Thyroid gland (tissue), 4 donors: Measurements from ENCODE around the gene CLASP1. TPM values are rescaled to one million over a fixed set of nuclear protein-coding genes. Genes with fewer than 3 reads are reported as not detected.

Source experiments
- DNase-seq, 2 donors: peaks; one replicate each; pipeline ENCODE4 v3.0.0-alpha.2; 2019
- H3K27ac ChIP-seq, 3 donors: fragments of 200-600 bp; sonication (generic); 1 replicate in 2 of 3; 2 replicates in 1 of 3; pipeline ENCODE4 v1.5.1; 2016 to 2019; ENCODE audit warnings: mild to moderate bottlenecking in 1 of 3, moderate library complexity in 1 of 3
- H3K27me3 ChIP-seq: fragments of 200-600 bp; sonication (generic); one replicate; pipeline ENCODE4 v1.5.1; 2019
- H3K36me3 ChIP-seq, 2 donors: fragments of 200-600 bp; sonication (generic); one replicate each; pipeline ENCODE4 v1.5.1; 2016 to 2019
- H3K4me1 ChIP-seq, 2 donors: fragments of 200-600 bp; sonication (generic); one replicate each; pipeline ENCODE4 v1.5.1; 2017 to 2019
- H3K4me3 ChIP-seq, 3 donors: fragments of 200-600 bp; sonication (generic); replicated peaks in 1 of 3; 1 replicate in 2 of 3; 2 replicates in 1 of 3; pipeline ENCODE4 v1.5.1; 2016; ENCODE audit warnings: mild to moderate bottlenecking in 1 of 3
- H3K9me3 ChIP-seq: fragments of 200-600 bp; sonication (generic); one replicate; pipeline ENCODE4 v1.5.1; 2017
- CTCF ChIP-seq, 6 experiments: fragments of 200-600 bp in 3 of 6; fragments of 450-650 bp in 3 of 6; sonication (generic) in 3 of 6; IDR thresholded peaks; one replicate each; pipeline ENCODE4 v1.5.1; 2016 to 2019; ENCODE audit warnings: antibody characterized with exemption in 6 of 6, mild to moderate bottlenecking in 2 of 6, inconsistent platforms in 1 of 6, moderate library complexity in 1 of 6
- POLR2A ChIP-seq, 2 donors: fragments of 450-650 bp; IDR thresholded peaks; one replicate each; pipeline ENCODE4 v1.6.1; 2017; ENCODE audit warnings: antibody characterized with exemption in 2 of 2, mild to moderate bottlenecking in 2 of 2, moderate library complexity in 1 of 2
- WGBS, 2 donors: methylation state at CpG; one replicate each; pipeline ENCODE4 v1.1.5; 2017; 5-methylcytosine and 5-hydroxymethylcytosine counted together
- intact Hi-C: fragments of 100-400 bp; cut with DNase I; formaldehyde crosslinking; loops from one replicate; pipeline ENCODE4 v1.15.1; 2023
- total RNA-seq, 4 donors: library from RNA; depleted of rRNA; stranded (reverse); fragments of >200 nt; gene quantifications; one replicate each; pipeline ENCODE4 v1.2.3, GENCODE V29; 2016

The CLASP1 gene
- total RNA-seq, 4 donors from 2014 or later: 69.3 to 110 (median 98.3) TPM

- intact Hi-C loops: no loop called here
- Histone ChIP-seq H3K4me1 (peaks cover 15 to 16% of the 10 kb centered on the region in 2 donors), H3K4me3 (no peak overlapping the region), H3K27ac (peak overlapping the region; percentile 77 to 88 (median 81)), H3K9me3 (no peaks in the 10 kb centered on the region), H3K36me3 (no peaks in the 10 kb centered on the region), H3K27me3 (no peaks in the 10 kb centered on the region)
- peak; percentile 92 for DNase-seq
- TF ChIP-seq POLR2A (IDR thresholded peaks at IDR 0.05) (peak in 1 of 2 donors; percentile 18), CTCF (IDR thresholded peaks at IDR 0.05) (peak in 1 of 6 experiments; percentile 12)
- 40 to 48% methylated on average over 4 of the region's 4 CpGs for WGBS, 2 donors
These were observed 22.3 kb downstream of the CLASP1 start for GRCh38 chr2:121626777-121627524.

GRCh38 chr2:121625953-121626352 is 23.3 kb downstream of the CLASP1 start:
- Histone ChIP-seq H3K9me3 (no peaks in the 10 kb centered on the region), H3K27ac (no peak overlapping the region), H3K27me3 (no peaks in the 10 kb centered on the region), H3K4me1 (peaks cover 12% of the 10 kb centered on the region in 2 donors), H3K36me3 (no peaks in the 10 kb centered on the region), H3K4me3 (no peak overlapping the region)
- intact Hi-C loops: no loop called here
- TF ChIP-seq POLR2A (IDR thresholded peaks at IDR 0.05): no peak
- no peak for TF ChIP-seq CTCF (IDR thresholded peaks at IDR 0.05)
- WGBS, 2 donors: 97 to 99% methylated on average over 3 of the region's 3 CpGs
- DNase-seq: no peak

- no peak for DNase-seq
- Histone ChIP-seq H3K36me3 (peaks cover 0 to 6% of the 10 kb centered on the region in 2 donors), H3K9me3 (no peaks in the 10 kb centered on the region), H3K4me1 (peaks cover 0 to 23% of the 10 kb centered on the region in 2 donors), H3K4me3 (no peak overlapping the region), H3K27me3 (no peaks in the 10 kb centered on the region), H3K27ac (no peak overlapping the region)
- intact Hi-C loops: no loop called here
- WGBS, 2 donors: 65% methylated on average over 4 of the region's 4 CpGs
- TF ChIP-seq CTCF (IDR thresholded peaks at IDR 0.05) (no peak), POLR2A (IDR thresholded peaks at IDR 0.05) (no peak)
These were observed 32.1 kb downstream of the CLASP1 start for GRCh38 chr2:121617042-121617599.

- no peak for TF ChIP-seq CTCF (IDR thresholded peaks at IDR 0.05)
- TF ChIP-seq POLR2A (IDR thresholded peaks at IDR 0.05): no peak
- no peak for DNase-seq
- Histone ChIP-seq H3K27ac (no peak overlapping the region), H3K9me3 (no peaks in the 10 kb centered on the region), H3K4me3 (no peak overlapping the region), H3K36me3 (peaks cover 0 to 3% of the 10 kb centered on the region in 2 donors), H3K27me3 (no peaks in the 10 kb centered on the region), H3K4me1 (peaks cover 0 to 23% of the 10 kb centered on the region in 2 donors)
- intact Hi-C loops: no loop called here
- WGBS, 2 donors: 84 to 88% methylated on average over 1 of the region's 1 CpG
These were observed 35.5 kb downstream of the CLASP1 start for GRCh38 chr2:121613774-121614173.

GRCh38 chr2:121613152-121613551 is 36.1 kb downstream of the CLASP1 start:
- H3K4me3 ChIP-seq: no peak overlapping the region
- TF ChIP-seq CTCF (IDR thresholded peaks at IDR 0.05): no peak
- no peak for TF ChIP-seq POLR2A (IDR thresholded peaks at IDR 0.05)
- no peak for DNase-seq
- no peaks in the 10 kb centered on the region for H3K9me3 ChIP-seq
- intact Hi-C loops: no loop called here
- H3K4me1 ChIP-seq: peaks cover 0 to 23% of the 10 kb centered on the region in 2 donors
- H3K27ac ChIP-seq: no peak overlapping the region
- H3K36me3 ChIP-seq: peaks cover 0 to 3% of the 10 kb centered on the region in 2 donors
- H3K27me3 ChIP-seq: no peaks in the 10 kb centered on the region
